GM12878 (cell line): ENCODE results near the gene PPM1A. TPM values are rescaled to one million over a fixed set of nuclear protein-coding genes. Genes with fewer than 3 reads are reported as not detected.

ENCODE experiments used
- ATF3 ChIP-seq: IDR thresholded peaks from 2 replicates; pipeline ENCODE4 v1.6.1; 2011; ENCODE audit warnings: low read depth, mild to moderate bottlenecking, low read length, moderate library complexity, borderline replicate concordance; ENCODE audit errors: extremely low read depth
- BACH1 ChIP-seq: fragments of 450-650 bp; IDR thresholded peaks from 2 replicates; pipeline ENCODE4 v1.6.1; 2017; ENCODE audit warnings: mild to moderate bottlenecking, borderline replicate concordance
- BCL3 ChIP-seq: IDR thresholded peaks from 2 replicates; pipeline ENCODE4 v1.6.1; 2011; ENCODE audit warnings: borderline replicate concordance, low read depth, mild to moderate bottlenecking, moderate library complexity, low read length; ENCODE audit not compliant: insufficient read depth, poor library complexity, severe bottlenecking
- BCLAF1 ChIP-seq: fragments of 450-650 bp; IDR thresholded peaks from 2 replicates; pipeline ENCODE4 v1.6.1; 2017; ENCODE audit warnings: antibody characterized with exemption, mild to moderate bottlenecking, moderate library complexity
- CBX3 ChIP-seq: fragments of 200-600 bp; sonication (generic); IDR thresholded peaks from 2 replicates; pipeline ENCODE4 v1.6.1; 2016; ENCODE audit warnings: low read depth, borderline replicate concordance
- E2F4 ChIP-seq: IDR thresholded peaks from 2 replicates; pipeline ENCODE4 v1.6.1; 2012; ENCODE audit warnings: low read depth, low read length, improper control_type of control experiment
- EED ChIP-seq: sonication (generic); IDR thresholded peaks from 2 replicates; pipeline ENCODE4 v1.6.1; 2016; ENCODE audit warnings: antibody characterized with exemption, low read depth
- EP300 ChIP-seq, 2 experiments: fragments of 150-350 bp in 1 of 2; IDR thresholded peaks; 2 replicates each; pipeline ENCODE4 v1.6.1; 2011 to 2012; ENCODE audit warnings: low read depth in 2 of 2, low read length in 2 of 2, borderline replicate concordance in 1 of 2, improper control_type of control experiment in 1 of 2, inconsistent platforms in 1 of 2; ENCODE audit not compliant: control insufficient read depth in 1 of 2
- EZH2 ChIP-seq: IDR thresholded peaks from 2 replicates; pipeline ENCODE4 v1.6.1; 2012; ENCODE audit warnings: low read depth, mild to moderate bottlenecking, control low read depth, inconsistent platforms, low read length, borderline replicate concordance; ENCODE audit not compliant: control insufficient read depth
- HDGF ChIP-seq: fragments of 450-650 bp; IDR thresholded peaks from 2 replicates; pipeline ENCODE4 v1.6.1; 2016; ENCODE audit warnings: antibody characterized with exemption
- IKZF2 ChIP-seq, 2 experiments: fragments of 450-650 bp; IDR thresholded peaks; 2 replicates each; pipeline ENCODE4 v1.6.1; 2017; ENCODE audit warnings: mild to moderate bottlenecking in 2 of 2, moderate library complexity in 2 of 2
- IRF3 ChIP-seq: fragments of 450-650 bp; IDR thresholded peaks from 2 replicates; pipeline ENCODE4 v1.6.1; 2014; ENCODE audit warnings: mild to moderate bottlenecking
- JUNB ChIP-seq: IDR thresholded peaks from 2 replicates; pipeline ENCODE4 v1.6.1; 2016; ENCODE audit warnings: antibody characterized with exemption, mild to moderate bottlenecking
- MEF2A ChIP-seq: IDR thresholded peaks from 2 replicates; pipeline ENCODE4 v1.6.1; 2011; ENCODE audit warnings: low read depth, mild to moderate bottlenecking, low read length, moderate library complexity; ENCODE audit not compliant: insufficient read depth
- NFIC ChIP-seq: IDR thresholded peaks from 2 replicates; pipeline ENCODE4 v1.6.1; 2012; ENCODE audit warnings: low read depth, mild to moderate bottlenecking, inconsistent platforms, low read length, moderate library complexity
- NFXL1 ChIP-seq: fragments of 450-650 bp; IDR thresholded peaks from 2 replicates; pipeline ENCODE4 v1.6.1; 2017; ENCODE audit warnings: antibody characterized with exemption, mild to moderate bottlenecking, borderline replicate concordance
- RB1 ChIP-seq: fragments of 450-650 bp; formaldehyde crosslinking; IDR thresholded peaks from 2 replicates; pipeline ENCODE4 v1.6.1; 2017; ENCODE audit warnings: mild to moderate bottlenecking, borderline replicate concordance
- SIN3A ChIP-seq: IDR thresholded peaks from 2 replicates; pipeline ENCODE4 v1.6.1; 2012; ENCODE audit warnings: low read depth, low read length, improper control_type of control experiment
- SMAD1 ChIP-seq: fragments of 450-650 bp; IDR thresholded peaks from 2 replicates; pipeline ENCODE4 v1.6.1; 2018; ENCODE audit warnings: mild to moderate bottlenecking, low read depth; ENCODE audit not compliant: partially characterized antibody
- TBL1XR1 ChIP-seq: IDR thresholded peaks from 2 replicates; pipeline ENCODE4 v1.6.1; 2012; ENCODE audit warnings: low read depth, low read length, improper control_type of control experiment
- ZBTB33 ChIP-seq: fragments of 450-650 bp; IDR thresholded peaks from 2 replicates; pipeline ENCODE4 v1.6.1; 2017; ENCODE audit warnings: mild to moderate bottlenecking
- ZNF274 ChIP-seq: IDR thresholded peaks from one replicate; pipeline ENCODE4 v1.8.0; 2011; ENCODE audit not compliant: insufficient read length, insufficient read depth
- polyA plus RNA-seq, 11 experiments: library from polyadenylated mRNA; depleted of rRNA in 4 of 11; unstranded in 6 of 11; stranded (reverse) in 5 of 11; fragments of >200 nt; fragmentation: Nextera tagmentation in 4 of 11; fragmentation: Illumina TruSeq in 1 of 11; extraction: Ambion mirVana in 4 of 11; extraction: Trizol in 1 of 11; gene quantifications; 1 replicate in 1 of 11; 2 replicates in 10 of 11; pipeline versions ENCODE4 v1.2.1 to v1.2.3, GENCODE V29; 2011 to 2016; ENCODE audit warnings: inconsistent platforms in 2 of 11, missing spikeins in 2 of 11, low read depth in 1 of 11
- total RNA-seq, 4 experiments: library from RNA; depleted of rRNA in 3 of 4; stranded (reverse); fragments of >200 nt in 3 of 4; fragmentation: Illumina TruSeq in 1 of 4; extraction: Trizol in 1 of 4; gene quantifications; 2 replicates each; pipeline versions ENCODE4 v1.2.1 to v1.2.3, GENCODE V29; 2013 to 2021

Gene PPM1A
- total and polyA plus RNA-seq, 10 of the 15 experiments (the other 5 are each of a cell fraction or from before 2014, with no cell fraction given) = 16.8 to 124 (median 47.0) TPM

- TF ChIP-seq IRF3 (no peak), SIN3A (no peak), IKZF2 (IDR thresholded peaks at IDR 0.05) (peak; percentile 77 to 81; a peak in 3 of 4 replicates), EZH2 (no peak), TBL1XR1 (no peak), MEF2A (no peak), E2F4 (no peak), BCLAF1 (no peak), SMAD1 (peak; percentile 89), NFIC (peak; percentile 76), EED (peak; percentile 52), ATF3 (no peak), BACH1 (no peak; the same call in 1 of the 2 replicates), EP300 (IDR thresholded peaks at IDR 0.05; ENCODE audit: borderline replicate concordance in 1 of 2, control insufficient read depth in 1 of 2, low read depth in 2 of 2, low read length in 2 of 2) (no peak), ZBTB33 (no peak), BCL3 (peak; percentile 88), ZNF274 (no peak), RB1 (peak; percentile 70; the same call in 1 of the 2 replicates), CBX3 (no peak), NFXL1 (no peak), HDGF (no peak), JUNB (0 out of 2 replicates have a peak, but pooled peaks have one; percentile 21)
These were observed 28.9 kb upstream of the PPM1A start (continued) for GRCh38 chr14:60220084-60220483.
